Measurements from ENCODE around the gene COL4A6.

COL4A6 gene

DNA sequence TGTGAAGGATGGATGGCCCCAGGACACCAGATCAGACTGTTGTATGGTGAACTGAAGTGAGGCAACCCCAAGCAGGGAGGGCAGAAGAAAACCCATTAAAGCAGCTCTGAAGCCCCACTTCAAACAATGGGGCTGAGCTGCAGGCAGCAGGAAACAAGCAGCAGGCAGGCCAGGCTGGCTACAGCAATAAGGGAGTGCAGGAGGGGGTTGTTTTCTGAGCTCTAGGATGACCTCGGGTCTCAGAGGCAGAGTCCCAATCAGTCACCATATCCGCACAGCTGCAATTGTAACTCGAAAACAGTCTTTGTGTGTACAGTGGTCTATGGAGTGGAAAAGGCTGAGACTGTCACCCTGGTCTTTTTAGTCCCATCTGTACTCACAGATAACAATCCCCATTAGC is 90.4 kb downstream of the COL4A6 start:
- no peak overlapping the region for H3K4me3 ChIP-seq (ENCODE audit: low read depth in 1 of 5, low read length in 5 of 5)
- no peaks in the 10 kb centered on the region for H3K4me1 ChIP-seq (ENCODE audit: control insufficient read depth in 5 of 5, insufficient read depth in 5 of 5, low read length in 5 of 5)
- H3K9me3 ChIP-seq (ENCODE audit: control insufficient read depth in 5 of 5, low read length in 5 of 5), result no peaks in the 10 kb centered on the region
- H3K36me3 ChIP-seq (ENCODE audit: control insufficient read depth in 5 of 5, insufficient read depth in 5 of 5, low read length in 5 of 5), result no peaks in the 10 kb centered on the region
- peaks cover 0 to 9% (median 0%) of the 10 kb centered on the region in 5 donors for H3K27me3 ChIP-seq (ENCODE audit: control insufficient read depth in 5 of 5, insufficient read depth in 4 of 5, low read length in 5 of 5)
- no peak overlapping the region for H3K27ac ChIP-seq (ENCODE audit: low read depth, low read length)
- no peak overlapping the region for H3K9ac ChIP-seq (ENCODE audit: low read length in 5 of 5)

DNA sequence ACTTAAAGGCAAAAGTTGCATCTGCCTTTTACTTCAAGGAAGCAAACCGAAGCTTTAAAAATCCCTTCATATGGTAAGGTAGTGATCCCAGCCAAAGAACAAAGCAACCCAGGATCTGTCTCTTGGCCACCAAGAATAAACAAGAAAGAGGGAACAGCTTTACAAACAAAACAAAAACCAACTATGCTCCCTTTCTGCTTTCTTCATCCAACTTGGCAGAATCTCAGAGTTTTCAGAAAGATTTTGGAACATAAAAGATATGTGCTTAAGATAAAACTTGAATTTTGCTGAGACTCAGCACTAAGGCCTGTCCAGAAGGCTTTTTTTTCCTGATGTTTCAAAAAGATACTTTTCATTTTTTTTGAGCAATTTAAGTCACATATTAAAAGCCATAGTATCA is 94.0 kb downstream of the COL4A6 start:
- Histone ChIP-seq H3K9me3 (ENCODE audit: control insufficient read depth in 5 of 5, low read length in 5 of 5) (no peaks in the 10 kb centered on the region), H3K9ac (ENCODE audit: low read length in 5 of 5) (no peak overlapping the region), H3K4me1 (ENCODE audit: control insufficient read depth in 5 of 5, insufficient read depth in 5 of 5, low read length in 5 of 5) (no peaks in the 10 kb centered on the region), H3K4me3 (ENCODE audit: low read depth in 1 of 5, low read length in 5 of 5) (no peak overlapping the region), H3K36me3 (ENCODE audit: control insufficient read depth in 5 of 5, insufficient read depth in 5 of 5, low read length in 5 of 5) (no peaks in the 10 kb centered on the region), H3K27me3 (ENCODE audit: control insufficient read depth in 5 of 5, insufficient read depth in 4 of 5, low read length in 5 of 5) (peaks cover 0 to 4% (median 2%) of the 10 kb centered on the region in 5 donors), H3K27ac (ENCODE audit: low read depth, low read length) (no peak overlapping the region)

DNA sequence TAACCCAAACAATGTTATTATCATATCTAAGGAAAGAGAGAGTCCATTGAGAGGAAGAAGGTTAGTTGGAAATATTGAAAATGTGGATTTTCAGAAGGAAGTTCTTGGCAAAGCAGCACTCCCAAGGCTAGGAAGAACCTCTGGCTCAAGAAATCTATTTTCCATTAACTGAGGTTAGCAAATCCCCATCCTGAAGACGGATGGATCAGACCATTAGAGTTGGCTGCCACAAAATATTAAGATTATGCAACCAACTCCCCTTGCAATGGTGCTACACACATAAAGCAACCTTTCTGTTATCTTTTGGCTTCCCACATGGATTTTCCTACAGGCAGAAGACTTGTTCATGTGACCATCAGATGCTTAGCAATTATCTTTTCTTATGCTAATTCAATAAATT is 96.3 kb downstream of the COL4A6 start:
- no peak overlapping the region for H3K27ac ChIP-seq (ENCODE audit: low read depth, low read length)
- H3K4me1 ChIP-seq (ENCODE audit: control insufficient read depth in 5 of 5, insufficient read depth in 5 of 5, low read length in 5 of 5), result no peaks in the 10 kb centered on the region
- no peak overlapping the region for H3K4me3 ChIP-seq (ENCODE audit: low read depth in 1 of 5, low read length in 5 of 5)

DNA sequence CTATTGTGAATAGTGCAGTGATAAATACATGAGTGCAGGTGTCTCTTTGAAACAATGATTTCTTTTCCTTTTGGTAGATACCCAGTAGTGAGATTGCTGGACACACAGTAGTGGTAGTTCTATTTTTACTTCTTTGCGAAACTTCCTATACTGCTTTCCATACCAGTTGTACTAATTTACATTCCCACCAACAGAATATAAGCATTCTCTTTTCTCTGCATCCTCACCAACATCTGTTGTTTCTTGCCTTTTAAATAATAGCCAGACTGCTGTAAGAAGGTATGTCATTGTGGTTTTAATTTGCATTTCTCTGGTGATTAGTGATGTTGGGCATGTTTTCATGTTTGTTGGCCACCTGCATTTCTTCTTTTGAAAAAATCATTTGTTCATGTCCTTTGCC is 105.9 kb downstream of the COL4A6 start:
- H3K36me3 ChIP-seq (ENCODE audit: control insufficient read depth in 5 of 5, insufficient read depth in 5 of 5, low read length in 5 of 5), result no peaks in the 10 kb centered on the region

More for the DNA sequence above, 96.3 kb downstream of the COL4A6 start:
- Histone ChIP-seq H3K27me3 (ENCODE audit: control insufficient read depth in 5 of 5, insufficient read depth in 4 of 5, low read length in 5 of 5) (peaks cover 0 to 8% (median 3%) of the 10 kb centered on the region in 5 donors), H3K9me3 (ENCODE audit: control insufficient read depth in 5 of 5, low read length in 5 of 5) (no peaks in the 10 kb centered on the region), H3K36me3 (ENCODE audit: control insufficient read depth in 5 of 5, insufficient read depth in 5 of 5, low read length in 5 of 5) (no peaks in the 10 kb centered on the region), H3K9ac (ENCODE audit: low read length in 5 of 5) (no peak overlapping the region)

DNA sequence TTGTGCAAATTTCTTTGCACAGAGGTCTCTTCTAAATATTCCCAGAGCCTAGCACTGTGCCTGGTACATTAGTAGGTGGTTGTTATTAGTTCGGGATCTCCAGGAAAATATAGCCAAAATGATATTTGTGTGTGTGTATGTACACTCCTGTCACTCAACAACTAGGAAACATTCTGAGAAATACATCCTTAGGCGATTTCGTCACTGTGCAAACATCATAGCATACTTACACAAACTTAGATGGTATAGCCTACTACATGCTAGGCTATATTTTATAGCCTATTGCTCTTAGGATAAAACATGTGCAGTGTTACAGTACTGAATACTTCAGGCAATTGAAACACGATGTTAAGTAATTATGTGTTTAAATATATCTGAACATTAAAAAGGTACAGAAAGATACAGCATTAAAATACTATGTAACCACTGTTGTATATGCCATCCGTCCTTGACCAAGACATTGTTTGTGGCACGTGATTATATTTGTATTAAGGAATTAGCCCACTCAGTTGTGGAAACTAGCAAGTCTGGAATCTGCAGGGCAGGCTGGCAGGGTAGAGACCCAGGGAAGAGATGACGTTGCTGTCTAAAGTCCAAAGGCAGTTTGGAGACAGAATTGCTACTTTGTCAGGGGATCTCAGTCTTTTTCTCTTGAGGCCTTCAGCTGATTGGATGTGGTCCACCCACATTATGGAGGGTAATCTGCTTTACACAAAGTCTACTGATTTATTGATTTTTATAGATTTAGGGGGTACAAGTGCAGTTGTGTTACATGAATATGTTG is 106.9 kb downstream of the COL4A6 start:
- H3K36me3 ChIP-seq (ENCODE audit: control insufficient read depth in 5 of 5, insufficient read depth in 5 of 5, low read length in 5 of 5), result no peaks in the 10 kb centered on the region
- no peaks in the 10 kb centered on the region for H3K4me1 ChIP-seq (ENCODE audit: control insufficient read depth in 5 of 5, insufficient read depth in 5 of 5, low read length in 5 of 5)
- no peak overlapping the region for H3K4me3 ChIP-seq (ENCODE audit: low read depth in 1 of 5, low read length in 5 of 5)
- no peaks in the 10 kb centered on the region for H3K9me3 ChIP-seq (ENCODE audit: control insufficient read depth in 5 of 5, low read length in 5 of 5)
- H3K9ac ChIP-seq (ENCODE audit: low read length in 5 of 5), result no peak overlapping the region
- H3K27ac ChIP-seq (ENCODE audit: low read depth, low read length), result no peak overlapping the region
- H3K27me3 ChIP-seq (ENCODE audit: control insufficient read depth in 5 of 5, insufficient read depth in 4 of 5, low read length in 5 of 5), result no peaks in the 10 kb centered on the region

More for the DNA sequence above, 105.9 kb downstream of the COL4A6 start:
- Histone ChIP-seq H3K9ac (ENCODE audit: low read length in 5 of 5) (no peak overlapping the region), H3K4me1 (ENCODE audit: control insufficient read depth in 5 of 5, insufficient read depth in 5 of 5, low read length in 5 of 5) (no peaks in the 10 kb centered on the region), H3K9me3 (ENCODE audit: control insufficient read depth in 5 of 5, low read length in 5 of 5) (no peaks in the 10 kb centered on the region), H3K4me3 (ENCODE audit: low read depth in 1 of 5, low read length in 5 of 5) (no peak overlapping the region), H3K27ac (ENCODE audit: low read depth, low read length) (no peak overlapping the region), H3K27me3 (ENCODE audit: control insufficient read depth in 5 of 5, insufficient read depth in 4 of 5, low read length in 5 of 5) (peaks cover 0 to 1% (median 0%) of the 10 kb centered on the region in 5 donors)

DNA sequence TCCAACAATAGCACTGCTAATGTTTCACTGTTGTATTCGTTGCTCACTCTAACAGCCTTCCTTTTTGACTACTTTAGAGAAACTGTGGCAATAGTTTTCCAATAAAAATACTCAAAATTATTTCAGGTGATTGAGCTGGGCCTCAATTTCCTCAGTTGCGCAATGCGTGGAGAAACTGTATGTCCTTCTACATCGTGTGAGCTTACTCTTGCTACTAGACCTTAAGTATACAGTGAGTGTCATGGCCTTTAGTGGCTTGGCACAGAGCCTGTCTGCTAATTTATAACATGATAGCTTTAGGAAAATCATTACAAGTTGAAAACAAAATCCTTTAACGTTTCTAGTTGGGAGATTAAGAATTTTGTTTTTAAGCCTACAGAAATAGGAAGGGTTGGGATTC is 114.5 kb downstream of the COL4A6 start:
- Histone ChIP-seq H3K4me3 (ENCODE audit: low read depth in 1 of 5, low read length in 5 of 5) (no peak overlapping the region), H3K36me3 (ENCODE audit: control insufficient read depth in 5 of 5, insufficient read depth in 5 of 5, low read length in 5 of 5) (no peaks in the 10 kb centered on the region), H3K4me1 (ENCODE audit: control insufficient read depth in 5 of 5, insufficient read depth in 5 of 5, low read length in 5 of 5) (no peaks in the 10 kb centered on the region), H3K27ac (ENCODE audit: low read depth, low read length) (no peak overlapping the region), H3K9me3 (ENCODE audit: control insufficient read depth in 5 of 5, low read length in 5 of 5) (no peaks in the 10 kb centered on the region), H3K9ac (ENCODE audit: low read length in 5 of 5) (no peak overlapping the region), H3K27me3 (ENCODE audit: control insufficient read depth in 5 of 5, insufficient read depth in 4 of 5, low read length in 5 of 5) (peaks cover 0 to 3% (median 3%) of the 10 kb centered on the region in 5 donors)

DNA sequence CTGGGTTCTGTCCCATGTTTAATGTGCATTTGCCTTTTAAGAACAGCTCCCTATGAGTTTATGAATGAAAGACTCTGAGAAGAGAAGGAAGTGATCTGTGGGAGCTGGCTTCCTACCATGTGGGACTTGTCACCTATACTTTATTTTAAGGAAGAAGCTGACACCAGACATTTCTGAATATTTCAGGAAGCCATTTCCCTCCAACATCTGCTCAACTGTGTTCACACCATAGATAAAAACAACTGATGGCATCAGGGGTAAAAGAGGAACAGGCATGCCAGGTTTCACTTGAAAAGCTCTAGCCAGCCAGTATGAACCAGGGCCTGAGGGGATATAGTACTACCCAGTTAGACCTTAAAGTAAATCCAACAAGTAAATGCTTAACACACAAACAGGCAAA is 116.0 kb downstream of the COL4A6 start:
- Histone ChIP-seq H3K4me1 (ENCODE audit: control insufficient read depth in 5 of 5, insufficient read depth in 5 of 5, low read length in 5 of 5) (no peaks in the 10 kb centered on the region), H3K36me3 (ENCODE audit: control insufficient read depth in 5 of 5, insufficient read depth in 5 of 5, low read length in 5 of 5) (no peaks in the 10 kb centered on the region), H3K27me3 (ENCODE audit: control insufficient read depth in 5 of 5, insufficient read depth in 4 of 5, low read length in 5 of 5) (peaks cover 0 to 3% (median 3%) of the 10 kb centered on the region in 5 donors), H3K4me3 (ENCODE audit: low read depth in 1 of 5, low read length in 5 of 5) (no peak overlapping the region), H3K9ac (ENCODE audit: low read length in 5 of 5) (no peak overlapping the region), H3K27ac (ENCODE audit: low read depth, low read length) (no peak overlapping the region), H3K9me3 (ENCODE audit: control insufficient read depth in 5 of 5, low read length in 5 of 5) (no peaks in the 10 kb centered on the region)

DNA sequence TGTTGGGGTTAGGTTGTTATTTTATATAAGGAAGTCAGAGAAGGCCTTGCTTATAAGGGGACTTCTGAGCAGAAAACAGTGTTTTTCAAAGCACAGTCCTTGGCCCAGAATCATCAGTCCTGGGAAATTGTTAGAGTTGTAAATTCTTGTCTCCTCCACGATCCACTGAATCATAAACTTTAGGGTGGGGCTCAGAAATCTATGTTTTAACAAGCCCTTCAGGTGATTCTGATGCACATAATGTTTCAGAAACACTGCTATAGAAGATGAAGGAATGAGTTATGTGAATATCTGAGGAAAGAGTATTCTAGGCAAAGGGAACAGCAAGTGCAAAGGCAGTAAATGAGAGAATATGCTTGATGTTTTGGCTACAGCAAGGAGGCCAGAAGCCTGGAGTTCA is 121.8 kb downstream of the COL4A6 start:
- H3K4me3 ChIP-seq (ENCODE audit: low read depth in 1 of 5, low read length in 5 of 5), result no peak overlapping the region
- H3K27ac ChIP-seq (ENCODE audit: low read depth, low read length), result no peak overlapping the region
- no peaks in the 10 kb centered on the region for H3K9me3 ChIP-seq (ENCODE audit: control insufficient read depth in 5 of 5, low read length in 5 of 5)
- H3K9ac ChIP-seq (ENCODE audit: low read length in 5 of 5), result no peak overlapping the region
- no peaks in the 10 kb centered on the region for H3K36me3 ChIP-seq (ENCODE audit: control insufficient read depth in 5 of 5, insufficient read depth in 5 of 5, low read length in 5 of 5)
- no peaks in the 10 kb centered on the region for H3K4me1 ChIP-seq (ENCODE audit: control insufficient read depth in 5 of 5, insufficient read depth in 5 of 5, low read length in 5 of 5)
- peaks cover 0 to 9% (median 5%) of the 10 kb centered on the region in 5 donors for H3K27me3 ChIP-seq (ENCODE audit: control insufficient read depth in 5 of 5, insufficient read depth in 4 of 5, low read length in 5 of 5)

DNA sequence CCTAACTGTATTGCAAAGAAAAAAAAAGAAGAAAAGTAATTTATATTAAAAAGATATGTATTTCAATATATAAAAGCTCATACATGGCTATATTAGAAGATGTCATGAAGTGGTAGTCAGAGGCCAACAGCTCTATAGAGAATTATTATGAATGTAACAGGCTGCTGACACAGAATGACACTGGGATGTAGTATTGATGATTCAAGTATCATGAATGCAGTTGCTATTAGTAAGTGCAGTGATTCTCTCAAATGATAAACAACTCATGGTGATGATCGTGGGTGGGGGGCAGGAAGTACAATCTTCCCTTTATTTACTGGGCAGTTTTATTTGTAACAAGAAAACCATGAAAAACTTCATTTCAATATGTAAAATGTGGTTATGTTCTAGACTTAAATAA is 124.6 kb downstream of the COL4A6 start:
- H3K27ac ChIP-seq (ENCODE audit: low read depth, low read length), result no peak overlapping the region
- peaks cover 0 to 9% (median 2%) of the 10 kb centered on the region in 5 donors for H3K27me3 ChIP-seq (ENCODE audit: control insufficient read depth in 5 of 5, insufficient read depth in 4 of 5, low read length in 5 of 5)
- H3K4me1 ChIP-seq (ENCODE audit: control insufficient read depth in 5 of 5, insufficient read depth in 5 of 5, low read length in 5 of 5), result no peaks in the 10 kb centered on the region
- no peaks in the 10 kb centered on the region for H3K9me3 ChIP-seq (ENCODE audit: control insufficient read depth in 5 of 5, low read length in 5 of 5)
- H3K36me3 ChIP-seq (ENCODE audit: control insufficient read depth in 5 of 5, insufficient read depth in 5 of 5, low read length in 5 of 5), result no peaks in the 10 kb centered on the region
- no peak overlapping the region for H3K4me3 ChIP-seq (ENCODE audit: low read depth in 1 of 5, low read length in 5 of 5)
- H3K9ac ChIP-seq (ENCODE audit: low read length in 5 of 5), result no peak overlapping the region

DNA sequence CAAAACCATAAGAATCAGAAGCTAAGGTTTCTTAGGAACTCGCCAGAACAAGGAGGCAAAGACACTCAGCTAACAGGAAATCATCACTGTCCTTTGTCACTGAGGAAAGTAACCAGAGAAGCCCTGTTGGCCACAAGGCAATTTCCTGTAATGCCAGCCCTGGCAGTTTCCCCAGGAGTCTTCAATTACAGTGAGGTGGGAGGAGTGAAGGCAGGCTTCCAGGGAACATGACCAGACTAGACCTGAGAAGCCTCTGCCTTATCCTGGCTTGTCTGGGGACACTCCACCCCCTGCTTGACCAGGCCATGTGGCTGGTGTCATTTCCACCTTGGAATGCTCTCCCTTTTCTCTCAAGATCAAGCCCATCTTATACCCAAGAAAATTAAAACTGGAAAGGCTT is 125.3 kb downstream of the COL4A6 start:
- H3K9me3 ChIP-seq (ENCODE audit: control insufficient read depth in 5 of 5, low read length in 5 of 5), result no peaks in the 10 kb centered on the region
- H3K4me3 ChIP-seq (ENCODE audit: low read depth in 1 of 5, low read length in 5 of 5), result no peak overlapping the region
- no peaks in the 10 kb centered on the region for H3K36me3 ChIP-seq (ENCODE audit: control insufficient read depth in 5 of 5, insufficient read depth in 5 of 5, low read length in 5 of 5)
- no peak overlapping the region for H3K27ac ChIP-seq (ENCODE audit: low read depth, low read length)
- H3K9ac ChIP-seq (ENCODE audit: low read length in 5 of 5), result no peak overlapping the region
- H3K27me3 ChIP-seq (ENCODE audit: control insufficient read depth in 5 of 5, insufficient read depth in 4 of 5, low read length in 5 of 5), result peaks cover 0 to 11% (median 2%) of the 10 kb centered on the region in 5 donors
- no peaks in the 10 kb centered on the region for H3K4me1 ChIP-seq (ENCODE audit: control insufficient read depth in 5 of 5, insufficient read depth in 5 of 5, low read length in 5 of 5)
